ENCODE results near the gene EFHD2.

DNA sequence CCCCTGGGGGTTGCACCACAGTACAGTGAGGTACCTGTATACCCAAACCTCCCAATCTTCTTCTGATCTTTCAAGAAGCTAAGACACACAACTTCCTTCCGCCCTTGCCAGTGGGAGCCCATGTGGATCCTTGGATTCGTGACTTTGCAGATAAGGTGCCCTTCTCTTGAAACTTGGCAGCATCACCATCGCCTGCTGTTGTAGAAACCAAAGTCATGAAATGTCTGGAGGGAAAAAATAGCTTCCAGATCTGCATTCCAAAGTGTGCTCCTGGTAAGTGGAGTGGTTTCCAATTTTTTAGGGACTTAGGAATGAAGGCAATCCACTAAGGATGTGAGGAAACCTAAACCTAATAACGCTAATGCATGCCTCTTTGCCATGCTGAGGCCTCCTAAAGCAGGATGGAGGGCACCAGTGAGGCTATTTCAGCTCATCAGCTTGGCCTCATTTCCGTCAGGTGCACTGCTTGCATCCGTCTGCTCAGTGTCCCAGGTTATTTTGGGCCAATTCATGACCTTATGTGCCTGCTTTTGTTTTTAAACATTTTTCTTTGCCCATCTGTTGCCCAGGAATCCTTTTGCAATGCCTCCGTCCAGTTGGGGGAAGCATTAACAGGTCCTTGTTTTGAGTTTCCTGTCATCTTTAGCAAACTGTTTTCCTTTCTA, 8.2 kb upstream of the EFHD2 start:
- TF ChIP-seq, protein P1, sequence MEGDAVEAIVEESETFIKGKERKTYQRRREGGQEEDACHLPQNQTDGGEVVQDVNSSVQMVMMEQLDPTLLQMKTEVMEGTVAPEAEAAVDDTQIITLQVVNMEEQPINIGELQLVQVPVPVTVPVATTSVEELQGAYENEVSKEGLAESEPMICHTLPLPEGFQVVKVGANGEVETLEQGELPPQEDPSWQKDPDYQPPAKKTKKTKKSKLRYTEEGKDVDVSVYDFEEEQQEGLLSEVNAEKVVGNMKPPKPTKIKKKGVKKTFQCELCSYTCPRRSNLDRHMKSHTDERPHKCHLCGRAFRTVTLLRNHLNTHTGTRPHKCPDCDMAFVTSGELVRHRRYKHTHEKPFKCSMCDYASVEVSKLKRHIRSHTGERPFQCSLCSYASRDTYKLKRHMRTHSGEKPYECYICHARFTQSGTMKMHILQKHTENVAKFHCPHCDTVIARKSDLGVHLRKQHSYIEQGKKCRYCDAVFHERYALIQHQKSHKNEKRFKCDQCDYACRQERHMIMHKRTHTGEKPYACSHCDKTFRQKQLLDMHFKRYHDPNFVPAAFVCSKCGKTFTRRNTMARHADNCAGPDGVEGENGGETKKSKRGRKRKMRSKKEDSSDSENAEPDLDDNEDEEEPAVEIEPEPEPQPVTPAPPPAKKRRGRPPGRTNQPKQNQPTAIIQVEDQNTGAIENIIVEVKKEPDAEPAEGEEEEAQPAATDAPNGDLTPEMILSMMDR (IDR thresholded peaks at IDR 0.05): no peak
- TF ChIP-seq POLR2A (IDR thresholded peaks at IDR 0.05): no peak
